ENCODE data around the gene HCRTR1.

DNA sequence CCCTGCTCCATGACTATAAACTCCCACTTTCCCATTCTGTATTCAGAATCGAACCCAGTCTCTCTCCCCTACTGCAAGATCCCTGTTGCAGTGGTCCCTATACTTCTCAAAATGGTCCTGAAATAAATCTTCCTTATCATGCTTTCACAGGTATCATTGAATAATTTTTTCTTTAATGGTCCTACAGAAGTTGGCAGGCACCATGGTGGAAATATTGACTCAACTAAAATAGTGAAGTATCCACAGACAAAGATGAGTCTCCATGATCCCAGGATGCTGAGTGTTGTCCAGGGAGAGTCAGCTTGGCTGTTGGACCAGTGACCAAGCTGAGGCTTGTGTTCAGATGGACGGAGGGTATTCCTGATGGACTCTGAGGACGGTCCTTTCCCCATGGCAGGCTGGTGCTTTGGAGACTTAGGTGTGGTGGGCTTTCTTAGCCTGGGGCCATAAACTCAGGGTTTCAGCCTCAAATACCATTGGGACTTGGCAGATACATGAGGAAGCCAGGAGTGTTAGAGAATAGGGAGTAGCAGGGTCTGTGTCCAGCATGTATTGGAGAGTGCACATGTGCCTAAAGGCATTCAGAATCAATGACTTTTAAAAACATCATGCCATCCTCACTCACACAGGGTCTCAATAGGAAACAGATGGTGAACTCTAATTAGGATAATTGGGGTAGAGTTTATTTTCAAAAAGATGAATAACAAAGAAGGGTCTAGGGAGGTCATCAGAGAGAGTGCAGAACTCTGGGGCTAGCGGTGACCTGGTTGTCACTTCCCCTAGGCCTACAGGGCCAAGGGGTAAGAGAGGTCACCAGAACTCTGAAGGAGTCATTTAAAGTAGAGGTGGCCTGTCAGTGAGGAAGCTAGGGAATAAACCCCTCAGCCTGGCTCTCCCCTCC lies 21.4 kb upstream of the HCRTR1 start:
- TF ChIP-seq, protein P1, sequence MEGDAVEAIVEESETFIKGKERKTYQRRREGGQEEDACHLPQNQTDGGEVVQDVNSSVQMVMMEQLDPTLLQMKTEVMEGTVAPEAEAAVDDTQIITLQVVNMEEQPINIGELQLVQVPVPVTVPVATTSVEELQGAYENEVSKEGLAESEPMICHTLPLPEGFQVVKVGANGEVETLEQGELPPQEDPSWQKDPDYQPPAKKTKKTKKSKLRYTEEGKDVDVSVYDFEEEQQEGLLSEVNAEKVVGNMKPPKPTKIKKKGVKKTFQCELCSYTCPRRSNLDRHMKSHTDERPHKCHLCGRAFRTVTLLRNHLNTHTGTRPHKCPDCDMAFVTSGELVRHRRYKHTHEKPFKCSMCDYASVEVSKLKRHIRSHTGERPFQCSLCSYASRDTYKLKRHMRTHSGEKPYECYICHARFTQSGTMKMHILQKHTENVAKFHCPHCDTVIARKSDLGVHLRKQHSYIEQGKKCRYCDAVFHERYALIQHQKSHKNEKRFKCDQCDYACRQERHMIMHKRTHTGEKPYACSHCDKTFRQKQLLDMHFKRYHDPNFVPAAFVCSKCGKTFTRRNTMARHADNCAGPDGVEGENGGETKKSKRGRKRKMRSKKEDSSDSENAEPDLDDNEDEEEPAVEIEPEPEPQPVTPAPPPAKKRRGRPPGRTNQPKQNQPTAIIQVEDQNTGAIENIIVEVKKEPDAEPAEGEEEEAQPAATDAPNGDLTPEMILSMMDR (IDR thresholded peaks at IDR 0.05 in 8 of 11, conservative IDR thresholded peaks at IDR 0.05 in 3 of 11), result no peak
- TF ChIP-seq POLR2AphosphoS5 (IDR thresholded peaks at IDR 0.05), result no peak
- TF ChIP-seq POLR2A (IDR thresholded peaks at IDR 0.05), result no peak

Measured in spleen (tissue), 7 donors.